PC-3 (cell line): Measurements from ENCODE around the gene KCNC3. TPM values are rescaled to one million over a fixed set of nuclear protein-coding genes. Genes with fewer than 3 reads are reported as not detected.
A peak's percentile ranks its signal among the peaks of the same experiment; 100 is the strongest.
"Not testable (repeated sequence)": the region's sequence is repeated elsewhere in the genome, so short reads cannot be mapped to it uniquely, and the experiment has no call there.

ENCODE experiments used
- ATAC-seq: fragments of 200-7000 bp; cut with Tn5 transposase; 2 replicates; pipeline ENCODE4 v1.9.1; 2020; ENCODE audit warnings: mild to moderate bottlenecking, moderate library complexity
- BruUV-seq: library from RNA; stranded (reverse); fragments of 400-500 nt; replicated peaks from 2 replicates; lab custom pipeline; 2021; lab: Mats Ljungman, UMichigan
- CTCF ChIA-PET: fragments of 300-600 bp; sonication (Branson Sonifier 250); formaldehyde crosslinking; loops from one replicate; lab custom pipeline; 2022; ENCODE audit warnings: antibody characterized with exemption; lab: Charles Lee
- POLR2A ChIA-PET: fragments of 300-600 bp; sonication (Branson Sonifier 250); formaldehyde crosslinking; loops from one replicate; lab custom pipeline; 2022; ENCODE audit warnings: antibody characterized with exemption; ENCODE audit not compliant: unreplicated experiment; lab: Charles Lee
- DNase-seq: peaks from one replicate; pipeline ENCODE4 v3.0.0-alpha.2; 2015
- H2AFZ ChIP-seq: fragments of 300-600 bp; sonication (generic); 2 replicates; pipeline ENCODE4 v1.6.0; 2016; ENCODE audit warnings: antibody characterized with exemption, low read length
- H3F3A ChIP-seq: fragments of 300-600 bp; sonication (generic); one replicate; pipeline ENCODE4 v1.6.0; 2017; ENCODE audit warnings: antibody characterized with exemption, low read length, control low read depth, mild to moderate bottlenecking; ENCODE audit not compliant: unreplicated experiment
- H3K27ac ChIP-seq: fragments of 300-600 bp; sonication (generic); 2 replicates; pipeline ENCODE4 v1.5.1; 2016; ENCODE audit warnings: mild to moderate bottlenecking, low read length
- H3K27me3 ChIP-seq: fragments of 300-600 bp; sonication (generic); 2 replicates; pipeline ENCODE4 v1.6.1; 2016; ENCODE audit warnings: low read length, mixed read lengths
- H3K36me3 ChIP-seq: fragments of 300-600 bp; sonication (generic); 2 replicates; pipeline ENCODE4 v1.6.1; 2016; ENCODE audit warnings: low read depth, mixed run types, low read length, mixed read lengths
- H3K4me1 ChIP-seq: fragments of 300-600 bp; sonication (generic); 2 replicates; pipeline ENCODE4 v1.5.1; 2016; ENCODE audit warnings: low read length; ENCODE audit not compliant: insufficient read depth
- H3K4me2 ChIP-seq: fragments of 300-600 bp; sonication (generic); 2 replicates; pipeline ENCODE4 v1.6.0; 2016; ENCODE audit warnings: low read length
- H3K4me3 ChIP-seq: fragments of 300-600 bp; sonication (generic); 2 replicates; pipeline ENCODE4 v1.5.1; 2016; ENCODE audit warnings: mild to moderate bottlenecking, low read length, mixed read lengths
- H3K79me2 ChIP-seq: fragments of 300-600 bp; sonication (generic); 2 replicates; pipeline ENCODE4 v1.6.1; 2017; ENCODE audit warnings: low read length, mixed read lengths
- H3K9ac ChIP-seq: fragments of 300-600 bp; sonication (generic); 2 replicates; pipeline ENCODE4 v1.6.0; 2016; ENCODE audit warnings: mild to moderate bottlenecking, low read length
- H3K9me2 ChIP-seq: fragments of 300-600 bp; sonication (generic); replicated peaks from 2 replicates; pipeline ENCODE4 v1.6.1; 2016; ENCODE audit warnings: mixed run types, low read length, mixed read lengths
- H3K9me3 ChIP-seq: fragments of 300-600 bp; sonication (generic); 2 replicates; pipeline ENCODE4 v1.6.1; 2016; ENCODE audit warnings: low read length, mixed read lengths
- H4K20me1 ChIP-seq: fragments of 300-600 bp; sonication (generic); 2 replicates; pipeline ENCODE4 v1.6.1; 2016; ENCODE audit warnings: low read length, mixed read lengths
- EZH2 ChIP-seq: fragments of 300-600 bp; sonication (generic); IDR thresholded peaks from one replicate; pipeline ENCODE4 v1.6.1; 2017; ENCODE audit warnings: antibody characterized with exemption, mild to moderate bottlenecking, low read length; ENCODE audit not compliant: unreplicated experiment
- EZH2phosphoT487 ChIP-seq: fragments of 300-600 bp; sonication (generic); IDR thresholded peaks from 2 replicates; pipeline ENCODE4 v1.6.1; 2018; ENCODE audit warnings: mild to moderate bottlenecking, antibody characterized with exemption, low read length, borderline replicate concordance
- intact Hi-C: fragments of 100-400 bp; cut with micrococcal nuclease; formaldehyde crosslinking; loops from 2 replicates; pipeline ENCODE4 v1.9.0; 2023
- total RNA-seq: library from RNA; depleted of rRNA; stranded (reverse); fragments of >200 nt; gene quantifications from 2 replicates; pipeline ENCODE4 v1.2.3, GENCODE V29; 2014
- TF ChIP-seq, protein P1 (sequence below): fragments of 300-600 bp; sonication (generic); conservative IDR thresholded peaks from 2 replicates; pipeline ENCODE4 v1.5.1; 2017; ENCODE audit warnings: antibody characterized with exemption, low read depth, mild to moderate bottlenecking, low read length

KCNC3 gene
- total RNA-seq, 1 experiment from 2014 or later = 3.1 TPM

DNA sequence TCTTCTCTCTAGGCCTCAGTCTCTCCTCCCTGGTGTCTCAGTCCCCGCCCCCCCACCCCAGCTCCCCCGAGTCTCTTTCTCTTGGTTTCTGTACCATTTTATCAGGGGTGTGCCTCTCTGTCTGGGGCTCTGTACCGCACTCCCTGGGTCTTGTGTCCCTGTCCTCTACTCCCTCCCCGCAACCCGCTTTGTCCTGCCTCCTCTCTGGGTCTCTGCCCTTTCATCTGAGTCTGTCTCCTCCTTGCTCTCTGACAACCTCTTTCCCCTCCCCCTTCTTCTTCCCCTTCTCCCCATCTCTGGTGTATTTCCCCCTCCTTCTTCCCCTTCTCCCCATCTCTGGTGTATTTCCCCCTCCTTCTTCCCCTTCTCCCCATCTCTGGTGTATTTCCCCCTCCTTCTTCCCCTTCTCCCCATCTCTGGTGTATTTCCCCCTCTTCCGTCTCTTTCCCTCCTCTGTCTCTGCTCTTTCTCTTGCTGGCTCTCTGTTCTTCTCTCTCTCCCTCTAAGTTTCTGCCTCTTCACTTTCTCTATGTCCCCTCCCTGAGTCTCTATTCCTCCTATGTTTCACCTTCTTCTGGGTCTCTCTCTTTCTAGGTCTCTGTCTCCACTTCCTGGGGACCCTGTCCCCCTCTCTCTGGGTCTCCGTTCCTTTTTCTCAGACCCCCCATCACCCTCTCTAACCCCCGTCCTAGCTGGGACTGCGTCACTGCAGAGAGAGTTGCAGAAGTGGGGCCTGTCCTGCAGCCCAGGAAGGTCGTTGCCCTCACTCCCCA is 2.2 kb upstream of the KCNC3 start:
- Histone ChIP-seq H2AFZ (no peak overlapping the region; the same call in 1 of the 2 replicates), H3K9ac (no peak overlapping the region), H3K9me3 (no peaks in the 10 kb centered on the region), H3K4me2 (peak overlapping the region; percentile 72), H3K4me1 (peaks cover 12% of the 10 kb centered on the region; the same call in 1 of the 2 replicates), H3F3A (no peaks in the 10 kb centered on the region), H3K4me3 (peak overlapping the region; percentile 55; the same call in 1 of the 2 replicates), H3K9me2 (no peaks in the 10 kb centered on the region), H3K79me2 (no peaks in the 10 kb centered on the region), H3K27ac (no peak overlapping the region), H3K36me3 (no peaks in the 10 kb centered on the region), H3K27me3 (no peaks in the 10 kb centered on the region), H4K20me1 (0 out of 2 replicates have a peak, but pooled peaks cover 4% of the 10 kb centered on the region)
- BruUV-seq = no TSS peak
- TF ChIP-seq, protein P1, sequence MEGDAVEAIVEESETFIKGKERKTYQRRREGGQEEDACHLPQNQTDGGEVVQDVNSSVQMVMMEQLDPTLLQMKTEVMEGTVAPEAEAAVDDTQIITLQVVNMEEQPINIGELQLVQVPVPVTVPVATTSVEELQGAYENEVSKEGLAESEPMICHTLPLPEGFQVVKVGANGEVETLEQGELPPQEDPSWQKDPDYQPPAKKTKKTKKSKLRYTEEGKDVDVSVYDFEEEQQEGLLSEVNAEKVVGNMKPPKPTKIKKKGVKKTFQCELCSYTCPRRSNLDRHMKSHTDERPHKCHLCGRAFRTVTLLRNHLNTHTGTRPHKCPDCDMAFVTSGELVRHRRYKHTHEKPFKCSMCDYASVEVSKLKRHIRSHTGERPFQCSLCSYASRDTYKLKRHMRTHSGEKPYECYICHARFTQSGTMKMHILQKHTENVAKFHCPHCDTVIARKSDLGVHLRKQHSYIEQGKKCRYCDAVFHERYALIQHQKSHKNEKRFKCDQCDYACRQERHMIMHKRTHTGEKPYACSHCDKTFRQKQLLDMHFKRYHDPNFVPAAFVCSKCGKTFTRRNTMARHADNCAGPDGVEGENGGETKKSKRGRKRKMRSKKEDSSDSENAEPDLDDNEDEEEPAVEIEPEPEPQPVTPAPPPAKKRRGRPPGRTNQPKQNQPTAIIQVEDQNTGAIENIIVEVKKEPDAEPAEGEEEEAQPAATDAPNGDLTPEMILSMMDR = no peak
- TF ChIP-seq EZH2 = no peak
- TF ChIP-seq EZH2phosphoT487 = no peak
- CTCF ChIA-PET = no interaction called here
- intact Hi-C loops = no loop called here
- DNase-seq = no peak
- POLR2A ChIA-PET = no interaction called here
- ATAC-seq = no peak

DNA sequence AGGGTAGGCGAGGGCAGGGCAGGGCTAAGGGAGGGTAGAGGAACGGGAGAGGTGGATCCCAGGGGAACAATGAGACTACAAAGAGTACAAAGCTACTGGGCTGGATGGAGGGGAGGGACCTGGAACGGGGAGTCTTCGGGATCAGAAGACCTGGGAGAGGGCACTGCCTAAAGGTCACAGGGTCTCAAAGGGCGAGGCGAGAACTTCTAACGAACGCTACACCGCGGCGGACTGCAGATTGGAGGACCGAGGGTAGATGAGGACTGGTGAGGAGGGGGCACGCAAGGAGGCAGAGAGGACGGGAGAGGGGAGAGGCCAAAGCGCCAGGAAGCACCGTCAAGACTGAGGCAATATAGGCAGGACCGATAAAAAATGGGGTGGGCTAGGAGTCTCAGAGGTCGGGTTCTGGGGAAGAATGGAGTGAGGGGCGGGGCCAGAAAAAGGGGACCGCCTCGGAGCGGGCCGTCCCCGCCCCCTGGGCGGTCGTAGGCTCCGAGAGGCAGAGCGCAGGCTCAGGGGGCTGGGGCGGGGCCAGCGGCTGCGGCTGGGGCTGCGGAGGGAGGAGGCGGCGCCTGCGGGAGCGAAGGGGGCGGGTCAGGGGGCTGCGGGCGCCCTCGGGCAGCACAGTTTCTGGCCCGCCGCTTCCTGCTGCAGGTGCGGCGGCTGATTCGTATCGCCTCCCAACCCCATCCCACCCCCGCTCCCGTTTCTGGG is 1.3 kb upstream of the KCNC3 start:
- BruUV-seq = no TSS peak
- Histone ChIP-seq H3K79me2 (no peaks in the 10 kb centered on the region), H4K20me1 (0 out of 2 replicates have a peak, but pooled peaks cover 4% of the 10 kb centered on the region), H3K36me3 (no peaks in the 10 kb centered on the region), H3K4me1 (peaks cover 16% of the 10 kb centered on the region; the same call in 1 of the 2 replicates), H2AFZ (peak overlapping the region; percentile 76), H3F3A (no peaks in the 10 kb centered on the region), H3K9me2 (no peaks in the 10 kb centered on the region), H3K9ac (no peak overlapping the region), H3K4me3 (peak overlapping the region; percentile 55), H3K4me2 (peak overlapping the region; percentile 72), H3K27ac (no peak overlapping the region), H3K9me3 (no peaks in the 10 kb centered on the region), H3K27me3 (no peaks in the 10 kb centered on the region)
- ATAC-seq (peak; percentile 28), DNase-seq (peak; percentile 80)
- ChIA-PET CTCF (interaction anchor here (0.5 kb wide), 1 partner anchor 257 kb away, joined by 6 read pairs; no protein-coding TSS in a partner anchor), POLR2A (no interaction called here)
- intact Hi-C loops = no loop called here
- TF ChIP-seq EZH2 (no peak), EZH2phosphoT487 (no peak)
- TF ChIP-seq, protein P1 = no peak

DNA sequence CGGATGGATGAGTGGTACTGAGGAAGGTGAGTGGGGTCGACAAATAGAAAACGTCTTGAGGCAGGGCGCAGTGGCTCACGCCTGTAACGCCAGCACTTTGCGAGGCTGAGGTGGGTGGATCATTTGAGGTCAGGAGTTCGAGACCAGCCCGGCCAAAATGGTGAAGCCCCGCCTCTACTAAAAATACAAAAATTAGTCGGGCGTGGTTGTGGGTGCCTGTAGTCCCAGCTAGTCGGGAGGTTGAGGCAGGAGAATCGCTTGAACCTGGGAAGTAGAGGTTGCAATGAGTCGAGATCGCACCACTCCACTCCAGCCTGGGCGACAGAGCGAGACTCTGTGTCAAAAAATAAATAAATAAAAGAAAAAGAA is 733 bp upstream of the KCNC3 start:
- not testable (repeated sequence) for H4K20me1 ChIP-seq, H3K9me2 ChIP-seq, H3K9ac ChIP-seq, H3K9me3 ChIP-seq, H3K79me2 ChIP-seq, ATAC-seq, H3F3A ChIP-seq, H3K27ac ChIP-seq, H3K36me3 ChIP-seq, DNase-seq, BruUV-seq, H3K27me3 ChIP-seq
- Histone ChIP-seq H3K4me2 (peak overlapping the region; percentile 72), H3K4me3 (peak overlapping the region; percentile 55), H2AFZ (peak overlapping the region; percentile 72), H3K4me1 (peaks cover 16% of the 10 kb centered on the region; the same call in 1 of the 2 replicates)
- ChIA-PET POLR2A (interaction anchor here (0.6 to 1.0 kb wide), 2 partner anchors 46 to 210 kb away, joined by 4 to 7 read pairs; partner anchors contain the start of gene NR1H2), CTCF (interaction anchor here (1.4 to 1.9 kb wide), 3 partner anchors 14 to 78 kb away, joined by 9 to 35 read pairs (median 12); no protein-coding TSS in a partner anchor)
- intact Hi-C loops = loop anchor here (1.0 to 2.0 kb wide), 4 partner anchors 29 to 461 kb away; partner anchors contain the start of gene JOSD2
